GM12892 (cell line): Measurements from ENCODE around the gene S100A7.
"Not testable (repeated sequence)": the region's sequence is repeated elsewhere in the genome, so short reads cannot be mapped to it uniquely, and the experiment has no call there.

Source experiments
- DNase-seq: peaks from one replicate; pipeline ENCODE4 v3.0.0; 2011; ENCODE audit not compliant: insufficient read length
- FAIRE-seq: peaks from 2 replicates; lab custom pipeline; 2011; peaks lifted over from hg19 to GRCh38; lab: Jason Lieb, UNC
- POLR2A ChIP-seq: IDR thresholded peaks from 2 replicates; pipeline ENCODE4 v1.6.1; 2011; ENCODE audit warnings: low read depth, low read length, control low read depth
- POLR2AphosphoS5 ChIP-seq: IDR thresholded peaks from 2 replicates; pipeline ENCODE4 v1.6.1; 2011; ENCODE audit warnings: low read depth, low read length, control low read depth
- TAF1 ChIP-seq: IDR thresholded peaks from 2 replicates; pipeline ENCODE4 v1.6.1; 2011; ENCODE audit warnings: low read depth, mild to moderate bottlenecking, control low read depth, low read length, borderline replicate concordance

The S100A7 gene

DNA sequence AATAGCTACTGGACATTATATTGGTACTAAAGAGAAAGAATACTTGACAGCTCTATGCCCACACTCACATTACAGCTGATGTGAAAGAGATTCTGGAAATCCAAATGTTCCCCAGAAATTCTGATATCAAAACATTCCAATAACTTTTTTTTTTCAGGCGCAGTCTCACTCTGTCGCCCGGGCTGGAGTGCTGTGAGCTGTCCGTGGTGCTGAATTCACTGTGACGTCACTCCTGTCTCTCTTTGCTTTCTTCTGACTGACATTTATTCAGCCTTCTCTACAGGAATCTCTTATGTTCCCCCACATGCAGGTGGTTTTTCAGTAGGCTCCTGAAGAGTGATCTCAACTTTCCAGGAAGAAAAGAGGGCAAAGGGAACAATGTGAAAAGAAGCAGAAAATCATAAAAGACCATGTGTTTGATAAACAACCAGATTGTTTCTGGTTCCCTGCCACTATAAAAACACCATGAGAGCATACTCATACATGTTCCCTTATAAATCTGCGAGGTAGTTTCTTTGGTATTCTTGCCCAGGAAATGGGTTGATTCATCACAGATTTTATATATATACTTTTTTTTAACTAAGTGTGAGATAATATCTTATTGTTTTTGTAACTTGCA lies 37.9 kb downstream of the S100A7 start:
- FAIRE-seq: peak; percentile 90
- peak; percentile 26 for DNase-seq
- TF ChIP-seq POLR2A (no peak), POLR2AphosphoS5 (no peak), TAF1 (no peak)

DNA sequence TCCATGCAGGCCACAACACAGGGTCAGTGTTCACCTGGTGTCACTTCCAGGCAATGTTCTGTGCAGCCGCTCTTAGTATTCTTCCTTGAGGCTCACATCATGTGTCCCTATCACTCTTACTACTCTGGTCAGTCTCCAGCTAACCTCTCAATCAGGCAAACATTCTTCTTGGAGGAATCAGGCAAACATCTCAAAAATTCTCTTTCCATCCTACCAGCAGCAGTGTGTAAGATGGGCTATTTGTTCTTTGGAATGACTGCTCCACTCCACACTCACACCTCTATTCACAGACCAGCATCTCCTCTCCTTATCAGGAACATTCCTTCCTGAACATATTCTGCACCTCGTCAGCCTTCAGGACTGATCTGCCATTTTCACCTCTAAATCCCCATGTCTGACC lies 40.1 kb downstream of the S100A7 start:
- FAIRE-seq: no peak
- no peak for TF ChIP-seq POLR2AphosphoS5
- no peak for TF ChIP-seq TAF1
- TF ChIP-seq POLR2A: no peak
- no peak for DNase-seq

DNA sequence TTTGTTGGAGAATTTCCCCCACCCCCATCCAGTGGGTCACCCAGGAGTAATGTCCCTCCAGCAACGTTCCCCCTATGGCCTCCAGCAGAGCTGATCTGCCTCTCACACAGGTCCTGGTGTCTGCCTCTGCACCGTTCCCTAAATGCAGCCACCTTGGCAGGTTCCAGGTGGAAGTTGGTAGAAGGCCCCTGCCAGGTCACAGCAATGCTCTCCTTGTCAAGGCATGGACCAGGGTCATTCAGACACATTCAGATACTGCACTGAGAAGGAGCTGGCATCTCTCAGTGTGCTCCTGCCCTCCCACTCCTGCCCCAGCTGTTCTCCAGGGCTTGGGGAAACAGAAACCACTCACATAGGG lies 41.0 kb downstream of the S100A7 start:
- FAIRE-seq, DNase-seq: not testable (repeated sequence)

DNA sequence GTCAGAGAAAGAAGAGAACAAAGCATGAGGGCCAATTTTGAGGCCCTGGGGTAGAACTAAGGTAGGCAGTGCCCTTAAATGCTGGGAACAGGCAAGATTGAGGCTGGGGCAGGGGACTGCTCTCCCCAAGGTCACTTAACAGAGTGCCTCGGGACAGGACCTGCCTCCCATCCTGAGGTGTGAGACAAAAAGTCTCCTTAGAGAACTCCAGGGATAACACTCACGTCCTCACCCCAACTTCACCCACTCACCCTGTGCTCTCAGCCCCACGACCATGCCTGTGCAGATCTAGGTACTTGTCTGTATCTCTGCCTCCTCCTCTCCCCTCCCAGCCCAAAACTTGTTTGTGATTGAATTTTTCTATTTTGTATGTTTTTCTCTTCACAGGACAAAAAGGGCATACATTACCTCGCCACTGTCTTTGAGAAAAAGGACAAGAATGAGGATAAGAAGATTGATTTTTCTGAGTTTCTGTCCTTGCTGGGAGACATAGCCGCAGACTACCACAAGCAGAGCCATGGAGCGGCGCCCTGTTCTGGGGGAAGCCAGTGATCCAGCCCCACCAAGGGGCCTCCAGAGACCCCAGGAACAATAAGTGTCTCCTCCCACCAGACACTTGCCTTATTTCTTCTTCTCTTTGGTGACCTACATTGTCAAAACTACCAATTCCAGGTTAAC lies 41.6 kb downstream of the S100A7 start:
- FAIRE-seq, DNase-seq: not testable (repeated sequence)

DNA sequence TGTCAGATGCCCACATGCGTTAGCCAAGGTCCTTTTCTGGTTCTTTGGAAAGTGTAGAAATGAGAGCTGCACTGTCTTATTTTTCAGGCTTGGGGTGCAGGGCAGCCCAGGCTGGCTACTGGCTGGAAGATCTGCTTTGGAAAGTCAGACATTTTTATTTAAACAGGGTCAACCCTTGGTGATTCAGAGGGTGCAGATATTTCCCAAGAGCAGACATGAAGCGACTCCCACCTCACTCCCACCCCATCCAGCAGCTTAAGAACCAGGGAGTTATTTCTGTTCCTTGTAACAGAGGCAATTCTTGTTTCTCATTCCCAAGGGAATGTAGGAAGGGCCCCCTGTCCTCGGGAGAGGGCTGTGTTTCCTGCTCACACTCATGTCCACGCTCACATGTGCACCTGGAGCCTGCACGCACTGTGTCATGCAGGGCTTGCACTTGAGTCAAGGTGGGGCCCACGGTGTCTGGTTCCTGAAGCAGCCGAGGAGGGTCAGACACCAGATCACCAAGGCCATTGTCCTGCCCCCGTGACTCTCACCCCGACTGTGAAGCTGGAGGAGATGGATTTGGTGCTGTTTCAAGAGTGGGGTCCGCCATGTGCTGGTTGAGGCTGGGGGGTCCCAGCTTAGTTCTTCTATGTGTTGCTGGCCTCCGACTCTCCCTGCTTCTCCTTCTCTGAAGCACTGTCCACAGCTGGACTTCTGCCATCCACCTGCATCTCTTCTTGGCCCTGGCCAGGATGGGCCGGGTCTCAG lies 43.1 kb downstream of the S100A7 start:
- no peak for FAIRE-seq
- TF ChIP-seq TAF1: no peak
- no peak for TF ChIP-seq POLR2A
- no peak for TF ChIP-seq POLR2AphosphoS5

DNA sequence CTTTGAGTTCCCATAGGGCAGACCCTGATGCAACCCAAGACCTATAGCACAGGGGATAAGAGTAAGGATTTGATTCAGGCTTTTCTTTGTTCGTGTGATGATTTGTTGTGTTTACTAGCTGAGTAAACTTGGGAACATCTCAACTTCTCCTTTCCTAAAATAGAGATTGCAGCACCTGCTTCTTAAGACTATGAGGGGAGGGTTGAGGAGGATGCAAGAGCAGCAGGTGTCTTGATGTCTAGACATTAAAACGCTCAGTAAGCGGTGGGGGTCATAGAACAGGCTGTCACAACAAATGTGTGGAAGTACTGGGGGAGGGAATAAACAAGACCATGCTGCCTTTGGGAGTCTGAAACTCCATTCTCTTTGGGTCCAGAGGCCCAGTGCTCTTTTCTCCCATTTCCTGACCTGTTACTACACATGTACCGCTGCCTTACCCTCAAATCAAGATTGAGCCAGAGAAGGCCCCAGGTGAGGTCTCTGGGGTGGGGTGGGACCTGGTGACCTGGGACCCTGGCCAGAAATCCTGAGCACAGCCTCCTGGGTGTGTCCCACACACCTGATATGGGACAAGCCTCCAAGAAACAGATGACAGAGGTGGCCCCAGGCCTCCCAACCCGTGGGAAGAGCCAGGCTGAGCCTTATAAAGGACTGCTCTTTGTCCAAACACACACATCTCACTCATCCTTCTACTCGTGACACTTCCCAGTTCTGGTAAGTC lies 44.4 kb downstream of the S100A7 start, which contains the start of gene S100A7A:
Gene S100A7A, plus strand, starts transcription at position 671 of the 721 bp plus-strand sequence. CDS start 1,563 bp downstream, outside the sequence.
- no peak for DNase-seq
- TF ChIP-seq POLR2AphosphoS5: no peak
- no peak for TF ChIP-seq TAF1
- no peak for TF ChIP-seq POLR2A
- FAIRE-seq: peak; percentile 36

More for the DNA sequence above, 43.1 kb downstream of the S100A7 start:
- DNase-seq: no peak

DNA sequence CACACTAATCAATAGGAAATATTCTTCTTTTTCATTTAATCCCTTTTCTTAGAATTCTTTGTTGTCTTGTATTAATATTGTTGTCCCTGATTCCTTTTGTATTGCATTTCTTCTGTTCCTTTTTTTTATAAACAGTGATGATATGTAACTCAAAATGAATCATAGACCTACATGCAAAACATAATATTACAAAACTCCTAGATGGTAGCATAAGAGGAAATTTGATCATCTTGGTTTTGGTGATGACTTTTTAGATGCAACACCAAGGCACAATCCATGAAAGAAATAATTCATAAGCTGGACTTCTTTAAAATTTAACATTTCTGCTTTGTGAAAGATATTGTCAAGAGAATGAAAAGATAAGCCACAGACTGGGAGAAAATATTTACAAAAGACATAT lies 46.5 kb downstream of the S100A7 start:
- not testable (repeated sequence) for FAIRE-seq

More for the DNA sequence above, 46.5 kb downstream of the S100A7 start:
- not testable (repeated sequence) for DNase-seq
